NCI-H2029 treated with DMSO at 0.1 percent for 48 hours (cell line): Measurements from ENCODE around the gene CYP46A1.

Experiments used
- DNase-seq: peaks from one replicate; lab custom pipeline; 2025; lab: John Stamatoyannopoulos, UW

The CYP46A1 gene

DNA sequence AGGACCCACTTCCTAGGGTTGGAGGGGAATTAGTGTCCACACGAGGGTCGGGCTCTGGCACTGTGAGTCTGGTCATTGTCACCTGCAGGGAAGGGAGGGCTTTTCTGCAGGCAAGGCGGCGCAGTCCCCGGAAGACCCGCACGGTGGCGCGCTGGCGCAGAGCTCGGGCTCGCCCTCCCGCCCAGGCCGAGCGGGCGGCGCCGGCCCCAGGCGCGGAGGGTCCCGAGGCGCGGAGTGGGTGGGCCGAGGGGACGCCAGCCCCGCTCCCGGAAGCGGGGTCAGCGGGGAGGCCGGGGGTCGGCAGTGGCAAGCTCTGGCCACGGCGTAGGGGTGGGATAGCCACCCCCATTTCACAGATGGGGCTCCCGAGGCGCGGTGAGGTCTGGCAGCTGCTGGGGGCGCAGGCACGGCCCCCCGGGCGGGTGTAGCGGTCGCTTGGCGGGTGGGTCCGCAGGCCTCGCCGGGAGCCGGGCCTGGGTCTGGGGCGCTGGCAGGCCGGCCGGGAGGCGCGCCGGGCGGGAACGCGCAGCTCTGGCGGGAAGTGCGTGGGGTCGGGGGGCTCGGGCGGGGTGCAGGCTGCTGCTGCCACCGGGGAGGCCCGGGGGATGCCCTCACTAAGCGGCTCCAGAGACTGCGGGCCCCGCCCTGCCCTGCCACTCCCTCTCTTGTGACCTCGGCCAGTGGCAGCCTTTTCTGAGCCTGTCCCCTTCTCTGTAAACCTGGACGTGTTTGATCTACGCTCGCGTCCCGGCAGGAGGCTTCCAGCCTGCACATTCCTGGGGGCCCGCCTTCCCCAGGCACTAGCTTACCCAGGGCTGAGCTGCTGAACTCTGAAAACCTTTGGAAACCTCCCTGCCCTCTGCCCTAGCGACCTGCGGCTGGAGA lies 46.1 kb downstream of the CYP46A1 start:
- no peak for DNase-seq

GRCh38 chr14:99730876-99731546 lies 46.9 kb downstream of the CYP46A1 start:
- no peak for DNase-seq

GRCh38 chr14:99731547-99732435 lies 47.7 kb downstream of the CYP46A1 start:
- no peak for DNase-seq

- no peak for DNase-seq
Measured at GRCh38 chr14:99732436-99733210, 48.5 kb downstream of the CYP46A1 start.

DNA sequence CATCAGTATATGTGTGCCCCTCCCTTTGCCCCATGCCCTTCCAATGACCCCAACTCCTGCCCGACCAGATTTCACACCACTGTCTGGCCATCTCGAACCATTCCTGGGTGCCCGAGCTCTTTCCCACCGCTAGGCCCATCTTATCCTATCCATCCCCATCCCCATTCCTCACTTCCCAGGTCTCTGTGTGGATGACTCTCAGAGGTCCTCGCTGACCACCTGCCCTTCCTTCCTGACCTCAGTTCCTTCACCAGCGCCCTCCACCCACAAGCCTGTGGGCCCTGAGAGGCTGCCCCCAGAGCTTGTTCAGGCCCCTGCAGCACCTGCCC lies 49.1 kb downstream of the CYP46A1 start:
- DNase-seq, result no peak

DNA sequence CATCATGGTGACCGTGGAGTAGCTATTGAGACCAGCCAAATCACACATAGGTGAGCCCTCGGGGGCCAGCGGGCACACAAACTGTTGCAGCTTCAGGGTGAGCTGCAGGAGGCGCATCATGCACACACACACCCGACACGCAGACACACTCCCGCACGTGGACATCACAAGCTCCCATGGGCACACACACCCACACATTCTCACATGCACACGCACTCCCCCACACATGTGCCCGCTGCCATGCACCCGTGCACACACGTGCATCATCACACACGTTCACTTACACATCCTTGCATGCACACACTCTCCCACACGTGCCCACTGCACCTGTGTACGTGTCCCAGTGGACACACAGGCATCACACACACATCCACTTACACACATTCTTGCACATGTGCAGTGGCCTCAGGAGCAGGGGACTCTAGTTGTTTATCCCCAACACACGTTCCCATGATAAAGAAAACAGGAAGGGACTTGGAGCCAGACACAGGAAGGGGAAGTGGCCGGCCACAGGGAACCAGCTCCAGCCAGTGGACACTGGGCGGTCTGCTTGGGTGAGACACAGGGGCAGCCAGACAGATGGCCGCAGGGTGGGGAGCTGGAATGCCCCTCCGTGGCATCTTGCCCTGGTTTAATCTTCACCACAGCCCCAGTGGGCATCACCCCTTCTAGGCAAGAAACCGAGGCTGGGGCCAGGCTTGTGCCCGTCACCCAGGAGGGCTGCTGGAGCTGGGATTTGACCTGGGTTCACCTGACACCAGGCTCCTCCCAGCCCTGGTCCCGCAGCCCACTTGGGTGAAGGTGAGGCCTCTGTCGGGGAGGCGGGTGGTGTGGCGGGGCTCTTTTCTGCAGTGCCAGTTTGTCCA lies 49.7 kb downstream of the CYP46A1 start:
- no peak for DNase-seq

DNA sequence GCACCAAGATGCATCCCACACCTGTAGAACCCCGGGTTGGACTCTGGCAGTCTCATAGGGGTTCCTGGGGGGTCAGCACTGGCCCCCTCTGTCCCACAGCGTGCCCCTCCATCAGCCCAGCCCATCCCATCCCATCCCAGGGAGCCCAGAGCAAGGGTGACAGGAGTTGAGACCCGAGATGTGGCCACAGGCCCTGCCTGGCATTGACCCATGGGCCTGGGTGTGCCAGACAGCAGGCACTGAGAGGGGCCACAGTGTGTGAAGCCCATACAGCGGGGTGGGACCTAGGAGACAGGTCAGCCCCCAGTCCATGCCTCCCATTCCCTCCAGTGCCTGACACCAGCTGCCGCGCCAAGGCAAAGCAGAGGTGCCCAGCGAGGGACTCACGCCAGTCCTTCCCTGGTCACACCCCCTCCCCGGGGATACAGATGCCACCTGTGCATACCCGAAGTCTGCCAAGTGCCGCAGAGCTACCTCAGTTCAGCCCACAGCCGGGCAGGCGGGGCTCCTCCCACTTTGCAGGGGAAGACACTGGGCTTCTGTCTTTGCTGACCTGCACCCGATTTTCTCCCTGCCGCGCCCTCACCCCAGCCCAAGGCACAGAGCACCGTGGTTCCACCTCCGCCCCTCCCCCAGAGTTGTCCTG lies 50.4 kb downstream of the CYP46A1 start:
- DNase-seq, result no peak

GRCh38 chr14:99735189-99736135 lies 51.4 kb downstream of the CYP46A1 start:
- DNase-seq, result no peak

DNA sequence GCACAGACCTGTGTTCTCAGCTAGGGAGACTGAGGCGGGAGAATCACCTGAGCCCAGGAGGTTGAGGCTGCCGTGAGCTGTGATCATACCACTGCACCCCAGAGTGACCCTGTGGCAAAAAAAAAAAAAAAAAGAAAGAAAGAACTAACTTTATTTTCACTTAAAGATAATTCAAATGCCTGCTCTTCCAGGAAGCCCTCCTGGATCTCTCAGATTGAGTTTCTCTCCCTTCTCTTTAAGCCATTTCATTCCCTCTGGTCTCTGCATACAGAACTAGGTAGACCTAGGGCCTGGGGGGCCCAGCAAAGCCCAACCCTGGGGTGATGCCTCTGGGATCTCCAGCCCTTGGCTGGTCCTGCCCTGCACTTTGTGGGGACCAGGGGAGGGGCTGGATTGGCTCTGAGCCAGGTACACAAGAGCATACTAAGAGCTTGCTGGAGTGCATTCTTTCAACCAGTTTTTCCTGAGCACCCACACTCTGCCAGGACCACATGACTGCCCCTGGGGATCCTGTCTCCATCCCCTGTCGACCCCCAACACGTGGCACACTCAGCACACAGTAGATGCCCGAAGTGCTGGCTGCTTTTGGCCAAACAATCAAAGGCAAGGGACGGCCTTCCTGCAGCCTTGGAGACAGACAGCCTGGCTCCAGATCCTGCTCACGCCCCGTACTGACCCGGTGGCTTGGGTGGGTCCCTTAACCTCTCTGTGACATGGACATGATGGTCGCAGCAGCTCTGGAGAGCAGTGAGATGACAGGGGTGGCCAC lies 52.7 kb downstream of the CYP46A1 start:
- no peak for DNase-seq

DNA sequence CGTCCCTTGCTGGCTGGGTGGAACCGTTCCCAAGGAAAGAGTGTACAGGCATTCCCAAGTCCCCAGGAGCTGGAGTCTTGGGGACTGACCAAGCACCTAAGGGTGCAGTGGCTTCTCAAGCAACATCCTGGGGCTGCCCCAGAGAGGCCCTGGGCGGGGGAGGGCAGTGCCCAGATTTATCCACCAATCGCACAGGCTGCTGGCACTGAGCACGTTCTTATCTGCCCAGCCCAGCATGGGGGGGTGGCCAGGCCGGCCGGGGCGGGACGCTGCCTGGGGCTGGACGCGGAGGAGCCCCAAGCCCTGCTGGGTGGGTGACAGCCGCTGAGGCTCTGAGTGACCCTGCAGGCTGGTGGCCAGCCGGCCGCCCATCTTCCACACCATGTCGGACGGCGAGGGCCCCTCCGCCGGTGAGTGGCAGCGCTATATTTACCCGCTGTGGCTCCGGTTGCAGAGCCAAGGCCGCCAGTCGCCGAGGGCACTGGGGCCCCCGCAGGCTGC lies 53.4 kb downstream of the CYP46A1 start:
- DNase-seq, result no peak

- DNase-seq, result no peak
Measured at GRCh38 chr14:99737956-99738667, 54.0 kb downstream of the CYP46A1 start.

DNA sequence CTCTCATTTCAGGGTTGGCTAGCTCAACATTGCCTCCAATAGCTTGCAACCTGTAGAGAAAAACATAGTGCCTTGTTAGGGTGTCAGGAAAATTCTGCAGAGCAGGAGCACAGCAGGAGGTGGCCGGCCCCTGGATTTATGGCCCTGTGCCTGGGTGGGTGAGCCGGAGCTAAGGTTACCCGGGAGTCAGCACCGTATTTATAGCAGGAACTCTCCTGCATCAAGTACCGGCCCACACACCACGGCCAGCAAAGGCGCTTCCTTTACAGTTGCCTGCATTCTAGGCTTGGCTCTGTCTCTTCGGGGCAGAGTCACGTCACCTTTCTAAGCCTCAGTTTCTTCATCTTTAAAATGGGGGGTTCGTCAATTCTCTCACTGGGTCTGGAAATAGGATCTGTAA lies 56.3 kb downstream of the CYP46A1 start:
- no peak for DNase-seq

DNA sequence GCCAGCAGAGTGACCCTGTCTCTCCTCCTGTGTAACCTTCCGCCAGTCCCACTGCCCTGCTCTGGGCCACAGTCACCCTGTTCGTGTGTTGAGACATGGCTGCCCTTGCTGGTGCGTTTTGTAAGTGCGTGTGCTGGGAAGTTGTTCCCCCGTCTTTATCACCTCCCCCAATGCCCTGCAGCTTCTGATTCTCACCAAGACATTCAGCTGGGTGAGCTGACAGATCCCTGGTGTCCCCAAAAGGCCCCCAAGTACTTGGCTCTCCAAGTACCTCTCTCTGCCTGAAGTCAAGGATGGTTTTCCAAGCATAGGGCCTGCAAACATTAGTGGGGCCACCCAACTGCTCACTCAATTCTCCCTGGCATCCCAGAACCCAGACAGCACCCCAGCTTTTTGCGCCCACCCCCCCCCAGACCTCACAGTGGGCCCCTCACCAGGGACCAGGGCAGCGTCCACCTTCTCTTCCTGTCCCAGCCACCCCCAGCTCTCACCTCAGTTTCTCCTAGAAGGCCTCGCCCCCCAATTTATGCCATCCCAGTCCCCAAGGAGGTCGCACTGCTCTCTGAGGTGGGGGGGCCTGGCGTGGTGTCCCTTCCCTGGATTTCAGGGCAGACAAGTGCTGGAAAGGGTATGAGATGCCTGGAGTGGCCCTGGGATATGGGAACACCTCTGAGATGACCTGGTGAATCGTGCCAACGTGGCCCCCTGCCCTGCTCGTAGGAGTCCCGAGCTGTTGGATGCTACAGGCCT lies 57.3 kb downstream of the CYP46A1 start:
- DNase-seq, result no peak

DNA sequence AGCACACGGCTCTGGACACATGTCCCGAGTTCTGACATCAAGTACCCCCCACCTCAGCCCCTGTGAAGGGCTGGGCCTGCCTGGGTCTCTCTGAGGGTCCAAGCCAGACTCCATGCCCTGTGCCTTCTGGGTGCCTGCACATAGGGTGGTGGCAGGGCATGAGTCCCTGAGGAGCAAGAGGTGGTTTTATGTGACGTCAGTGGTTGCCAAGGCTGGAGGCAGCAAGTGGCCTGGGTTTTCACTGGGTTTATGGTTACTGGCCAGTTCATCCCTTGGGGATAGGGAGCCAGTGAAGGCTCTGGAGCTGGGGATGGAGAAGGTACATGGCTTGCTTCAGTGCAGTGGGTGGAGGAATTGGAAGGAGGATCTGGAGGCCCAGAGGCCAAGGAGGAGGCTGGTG lies 58.0 kb downstream of the CYP46A1 start:
- no peak for DNase-seq

GRCh38 chr14:99742509-99743487 lies 58.7 kb downstream of the CYP46A1 start:
- DNase-seq, result no peak
